ENCODE measurements around the gene LARGE1. TPM values are rescaled to one million over a fixed set of nuclear protein-coding genes. Genes with fewer than 3 reads are reported as not detected.

LARGE1 gene
- total RNA-seq, 4 donors from 2014 or later: 78.1 to 156 (median 104) TPM

GRCh38 chr22:33335611-33336279, 584.5 kb downstream of the LARGE1 start:
- Histone ChIP-seq H3K9me3 (no peaks in the 10 kb centered on the region), H3K27ac (peak overlapping the region in 2 of 4 donors; percentile 22 to 55), H3K27me3 (no peaks in the 10 kb centered on the region), H3K4me3 (no peak overlapping the region), H3K4me1 (peaks cover 0 to 6% (median 0%) of the 10 kb centered on the region in 4 donors), H3K36me3 (peaks cover 0 to 5% (median 0%) of the 10 kb centered on the region in 3 donors)
- TF ChIP-seq POLR2A (IDR thresholded peaks at IDR 0.05): no peak
- TF ChIP-seq, protein P1, sequence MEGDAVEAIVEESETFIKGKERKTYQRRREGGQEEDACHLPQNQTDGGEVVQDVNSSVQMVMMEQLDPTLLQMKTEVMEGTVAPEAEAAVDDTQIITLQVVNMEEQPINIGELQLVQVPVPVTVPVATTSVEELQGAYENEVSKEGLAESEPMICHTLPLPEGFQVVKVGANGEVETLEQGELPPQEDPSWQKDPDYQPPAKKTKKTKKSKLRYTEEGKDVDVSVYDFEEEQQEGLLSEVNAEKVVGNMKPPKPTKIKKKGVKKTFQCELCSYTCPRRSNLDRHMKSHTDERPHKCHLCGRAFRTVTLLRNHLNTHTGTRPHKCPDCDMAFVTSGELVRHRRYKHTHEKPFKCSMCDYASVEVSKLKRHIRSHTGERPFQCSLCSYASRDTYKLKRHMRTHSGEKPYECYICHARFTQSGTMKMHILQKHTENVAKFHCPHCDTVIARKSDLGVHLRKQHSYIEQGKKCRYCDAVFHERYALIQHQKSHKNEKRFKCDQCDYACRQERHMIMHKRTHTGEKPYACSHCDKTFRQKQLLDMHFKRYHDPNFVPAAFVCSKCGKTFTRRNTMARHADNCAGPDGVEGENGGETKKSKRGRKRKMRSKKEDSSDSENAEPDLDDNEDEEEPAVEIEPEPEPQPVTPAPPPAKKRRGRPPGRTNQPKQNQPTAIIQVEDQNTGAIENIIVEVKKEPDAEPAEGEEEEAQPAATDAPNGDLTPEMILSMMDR (IDR thresholded peaks at IDR 0.05): no peak
- no peak for DNase-seq

DNA sequence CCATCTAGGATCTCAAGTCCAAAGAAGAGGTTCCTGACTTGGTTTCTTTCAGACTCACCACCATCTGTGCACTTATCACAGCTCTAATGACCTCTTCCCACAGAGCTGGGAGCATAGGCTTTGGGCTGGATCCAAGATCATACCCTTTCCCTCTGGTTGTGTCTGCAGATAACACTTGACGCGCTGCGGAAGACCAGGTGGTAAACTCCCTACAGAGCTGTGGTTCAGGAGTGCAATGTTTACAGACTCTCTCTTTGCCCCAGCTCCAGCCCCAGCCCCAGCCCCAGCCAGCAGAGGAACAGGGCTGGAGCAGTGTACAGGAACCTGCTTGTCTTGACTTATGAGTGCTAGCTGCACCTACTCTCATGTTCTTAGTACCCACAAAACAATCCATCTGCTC, 587.7 kb downstream of the LARGE1 start:
- DNase-seq: peak in 1 of 3 donors; percentile 52
- H3K36me3 ChIP-seq: peaks cover 0 to 5% (median 0%) of the 10 kb centered on the region in 3 donors
- no peaks in the 10 kb centered on the region for H3K9me3 ChIP-seq
- no peak overlapping the region for H3K4me3 ChIP-seq
- H3K27ac ChIP-seq: no peak overlapping the region
- no peaks in the 10 kb centered on the region for H3K27me3 ChIP-seq
- TF ChIP-seq, protein P1 (IDR thresholded peaks at IDR 0.05): no peak
- no peak for TF ChIP-seq POLR2A (IDR thresholded peaks at IDR 0.05)
- peaks cover 0 to 6% (median 0%) of the 10 kb centered on the region in 4 donors for H3K4me1 ChIP-seq

DNA sequence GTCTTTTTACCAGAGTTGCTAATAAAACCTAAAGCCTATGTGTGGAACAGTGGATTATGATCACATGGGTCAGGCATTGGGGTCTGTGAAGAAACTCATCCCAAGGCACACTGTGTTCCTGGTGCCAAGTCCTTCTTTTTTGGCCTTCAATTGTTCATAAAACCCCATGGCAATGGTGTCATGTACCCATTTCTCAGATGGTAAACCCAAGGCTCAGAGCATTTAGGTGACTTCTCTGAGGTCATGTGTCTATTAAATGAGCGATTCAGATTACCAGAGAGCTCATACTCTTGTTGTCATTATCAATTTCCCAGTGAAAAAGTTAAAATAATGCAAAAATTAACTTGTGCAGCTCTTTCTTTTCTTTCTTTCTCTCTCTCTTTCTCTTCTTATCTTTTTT, 589.3 kb downstream of the LARGE1 start:
- H3K4me3 ChIP-seq: no peak overlapping the region
- peaks cover 0 to 6% (median 1%) of the 10 kb centered on the region in 4 donors for H3K4me1 ChIP-seq
- H3K9me3 ChIP-seq: no peaks in the 10 kb centered on the region
- no peaks in the 10 kb centered on the region for H3K27me3 ChIP-seq
- no peak for DNase-seq
- H3K27ac ChIP-seq: no peak overlapping the region
- no peaks in the 10 kb centered on the region for H3K36me3 ChIP-seq
- TF ChIP-seq, protein P1 (IDR thresholded peaks at IDR 0.05): no peak
- TF ChIP-seq POLR2A (IDR thresholded peaks at IDR 0.05): no peak

DNA sequence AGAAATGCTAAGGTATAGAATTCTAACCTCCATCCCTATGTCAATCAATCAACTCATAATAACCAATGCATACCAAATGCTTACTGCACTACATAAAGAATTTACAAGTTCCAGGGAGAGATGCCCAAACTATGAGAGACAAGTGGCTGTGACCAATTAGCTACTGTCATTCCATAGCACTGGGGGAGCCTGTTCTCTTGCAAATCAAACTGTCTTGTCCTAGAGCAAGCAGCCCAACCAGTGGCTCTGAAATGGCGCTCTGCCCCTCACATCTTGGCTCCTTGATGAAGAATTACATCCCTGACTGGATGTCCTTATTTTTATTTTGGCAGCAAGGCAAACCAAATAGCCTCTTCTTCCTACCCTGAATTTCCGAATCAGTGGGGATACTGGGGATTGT, 589.7 kb downstream of the LARGE1 start:
- Histone ChIP-seq H3K27ac (no peak overlapping the region), H3K9me3 (no peaks in the 10 kb centered on the region), H3K27me3 (no peaks in the 10 kb centered on the region), H3K4me1 (peaks cover 0 to 6% (median 2%) of the 10 kb centered on the region in 4 donors), H3K4me3 (no peak overlapping the region), H3K36me3 (no peaks in the 10 kb centered on the region)
- no peak for TF ChIP-seq POLR2A (IDR thresholded peaks at IDR 0.05)
- TF ChIP-seq, protein P1 (IDR thresholded peaks at IDR 0.05): no peak
- DNase-seq: no peak

DNA sequence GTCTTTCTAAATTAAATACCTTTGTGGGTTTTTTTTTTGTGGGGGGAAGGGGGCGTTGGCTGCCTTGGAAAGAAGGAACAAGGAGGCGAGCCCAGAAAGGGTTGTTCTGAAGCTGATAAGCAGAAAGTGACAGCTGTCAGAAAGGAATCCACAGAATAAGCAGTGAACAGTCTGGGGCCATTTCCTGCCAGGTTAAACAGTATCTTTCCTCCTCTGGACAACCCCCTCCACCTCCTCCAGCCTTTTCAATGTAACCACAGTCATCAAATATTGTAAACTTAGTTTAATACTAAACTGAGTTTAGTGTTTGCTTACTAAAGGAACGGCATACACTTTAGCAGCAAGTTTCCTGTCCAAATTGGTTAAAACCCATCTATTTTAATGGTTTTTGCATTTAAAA, 590.9 kb downstream of the LARGE1 start:
- TF ChIP-seq, protein P1 (IDR thresholded peaks at IDR 0.05): no peak
- no peak for TF ChIP-seq POLR2A (IDR thresholded peaks at IDR 0.05)
- Histone ChIP-seq H3K27ac (no peak overlapping the region), H3K27me3 (no peaks in the 10 kb centered on the region), H3K9me3 (no peaks in the 10 kb centered on the region), H3K4me3 (no peak overlapping the region), H3K4me1 (peaks cover 0 to 4% (median 0%) of the 10 kb centered on the region in 4 donors), H3K36me3 (no peaks in the 10 kb centered on the region)
- DNase-seq: no peak

Measured in Peyer's patch (tissue), 4 donors.